Cardiac fibroblast (primary cell): ENCODE data around the gene KCNK3.
A peak's percentile ranks its signal among the peaks of the same experiment; 100 is the strongest.
"Not testable (repeated sequence)": the region's sequence is repeated elsewhere in the genome, so short reads cannot be mapped to it uniquely, and the experiment has no call there.

Source experiments
- DNase-seq, 2 donors: peaks; one replicate each; pipeline versions ENCODE4 v3.0.0 to v3.0.0-alpha.2; 2010; ENCODE audit warnings: low read depth in 2 of 2
- H3K4me3 ChIP-seq, 2 donors: replicated peaks in 1 of 2; 1 replicate in 1 of 2; 2 replicates in 1 of 2; pipeline ENCODE4 v1.5.1; 2011; ENCODE audit warnings: low read depth in 2 of 2, low read length in 2 of 2, mild to moderate bottlenecking in 2 of 2, moderate library complexity in 1 of 2
- TF ChIP-seq, protein P1 (sequence below): IDR thresholded peaks from one replicate; pipeline ENCODE4 v1.5.1; 2011; ENCODE audit warnings: low read depth, mild to moderate bottlenecking, low read length, inconsistent platforms

KCNK3 gene

GRCh38 chr2:26742048-26742770 is 49.7 kb downstream of the KCNK3 start:
- TF ChIP-seq, protein P1, sequence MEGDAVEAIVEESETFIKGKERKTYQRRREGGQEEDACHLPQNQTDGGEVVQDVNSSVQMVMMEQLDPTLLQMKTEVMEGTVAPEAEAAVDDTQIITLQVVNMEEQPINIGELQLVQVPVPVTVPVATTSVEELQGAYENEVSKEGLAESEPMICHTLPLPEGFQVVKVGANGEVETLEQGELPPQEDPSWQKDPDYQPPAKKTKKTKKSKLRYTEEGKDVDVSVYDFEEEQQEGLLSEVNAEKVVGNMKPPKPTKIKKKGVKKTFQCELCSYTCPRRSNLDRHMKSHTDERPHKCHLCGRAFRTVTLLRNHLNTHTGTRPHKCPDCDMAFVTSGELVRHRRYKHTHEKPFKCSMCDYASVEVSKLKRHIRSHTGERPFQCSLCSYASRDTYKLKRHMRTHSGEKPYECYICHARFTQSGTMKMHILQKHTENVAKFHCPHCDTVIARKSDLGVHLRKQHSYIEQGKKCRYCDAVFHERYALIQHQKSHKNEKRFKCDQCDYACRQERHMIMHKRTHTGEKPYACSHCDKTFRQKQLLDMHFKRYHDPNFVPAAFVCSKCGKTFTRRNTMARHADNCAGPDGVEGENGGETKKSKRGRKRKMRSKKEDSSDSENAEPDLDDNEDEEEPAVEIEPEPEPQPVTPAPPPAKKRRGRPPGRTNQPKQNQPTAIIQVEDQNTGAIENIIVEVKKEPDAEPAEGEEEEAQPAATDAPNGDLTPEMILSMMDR, result no peak
- no peak overlapping the region for H3K4me3 ChIP-seq
- DNase-seq, result no peak

DNA sequence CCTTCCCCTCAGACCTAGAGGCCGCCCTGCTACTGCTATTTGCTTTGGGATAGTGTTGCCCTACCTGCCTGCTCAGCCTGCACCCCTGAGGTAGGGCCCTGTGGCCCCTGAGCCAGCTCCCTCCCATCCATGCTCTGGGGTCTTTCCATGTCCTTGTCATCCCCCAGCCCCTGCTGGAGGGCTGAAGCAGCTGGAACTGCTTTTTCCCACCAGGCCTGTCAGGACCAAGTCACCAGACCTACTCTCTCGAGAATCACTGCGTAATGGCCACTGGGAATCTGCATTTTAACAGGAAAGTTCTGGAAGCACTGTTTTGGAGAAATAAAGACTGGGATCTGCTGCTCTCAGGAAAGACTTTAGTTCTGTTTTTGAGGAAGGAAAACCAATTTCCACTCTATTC is 51.3 kb downstream of the KCNK3 start:
- no peak for DNase-seq
- H3K4me3 ChIP-seq, result no peak overlapping the region
- TF ChIP-seq, protein P1, result no peak

GRCh38 chr2:26744953-26745352 is 52.4 kb downstream of the KCNK3 start:
- DNase-seq, result no peak
- no peak overlapping the region for H3K4me3 ChIP-seq
- TF ChIP-seq, protein P1, result no peak

GRCh38 chr2:26745609-26746327 is 53.2 kb downstream of the KCNK3 start:
- H3K4me3 ChIP-seq, result no peak overlapping the region
- DNase-seq, result peak; percentile 85 to 86
- TF ChIP-seq, protein P1, result peak; percentile 95

- TF ChIP-seq, protein P1, result no peak
- no peak overlapping the region for H3K4me3 ChIP-seq
- no peak for DNase-seq
Measured at GRCh38 chr2:26746934-26747333, 54.4 kb downstream of the KCNK3 start.

DNA sequence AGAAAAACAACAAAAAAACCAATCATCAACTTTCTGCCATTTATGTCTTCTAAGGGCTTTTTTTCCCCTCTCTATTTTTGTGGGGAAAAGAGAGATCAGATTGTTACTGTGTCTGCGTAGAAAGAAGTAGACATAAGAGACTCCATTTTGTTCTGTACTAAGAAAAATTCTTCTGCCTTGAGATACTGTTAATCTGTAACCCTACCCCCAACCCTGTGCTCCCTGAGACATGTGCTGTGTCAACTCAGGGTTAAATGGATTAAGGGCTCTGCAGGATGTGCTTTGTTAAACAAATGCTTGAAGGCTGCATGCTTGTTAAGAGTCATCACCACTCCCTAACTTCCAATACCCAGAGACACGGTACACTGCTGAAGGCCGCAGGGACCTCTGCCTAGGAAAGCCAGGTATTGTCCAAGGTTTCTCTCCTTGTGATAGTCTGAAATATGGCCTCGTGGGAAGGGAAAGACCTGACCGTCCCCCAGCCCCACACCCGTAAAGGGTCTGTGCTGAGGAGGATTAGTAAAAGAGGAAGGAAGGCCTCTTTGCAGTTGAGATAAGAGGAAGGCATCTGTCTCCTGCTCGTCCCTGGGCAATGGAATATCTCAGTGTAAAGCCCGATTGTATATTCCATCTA is 57.4 kb downstream of the KCNK3 start:
- not testable (repeated sequence) for H3K4me3 ChIP-seq, DNase-seq

DNA sequence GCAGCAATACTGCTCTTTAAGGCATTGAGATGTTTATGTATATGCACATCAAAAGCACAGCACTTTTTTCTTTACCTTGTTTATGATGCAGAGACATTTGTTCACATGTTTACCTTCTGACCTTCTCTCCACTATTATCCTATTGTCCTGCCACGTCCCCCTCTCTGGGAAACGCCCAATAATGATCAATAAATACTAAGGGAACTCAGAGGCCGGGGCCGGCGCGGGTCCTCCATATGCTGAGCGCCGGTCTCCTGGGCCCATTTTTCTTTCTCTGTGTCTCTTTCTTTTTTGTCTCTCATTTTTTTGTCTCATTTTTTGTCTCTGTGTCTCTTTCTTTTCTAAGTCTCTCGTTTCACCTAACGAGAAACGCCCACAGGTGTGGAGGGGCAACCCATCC is 57.9 kb downstream of the KCNK3 start:
- not testable (repeated sequence) for DNase-seq, H3K4me3 ChIP-seq
